ENCODE measurements around the gene UNC13D.

DNA sequence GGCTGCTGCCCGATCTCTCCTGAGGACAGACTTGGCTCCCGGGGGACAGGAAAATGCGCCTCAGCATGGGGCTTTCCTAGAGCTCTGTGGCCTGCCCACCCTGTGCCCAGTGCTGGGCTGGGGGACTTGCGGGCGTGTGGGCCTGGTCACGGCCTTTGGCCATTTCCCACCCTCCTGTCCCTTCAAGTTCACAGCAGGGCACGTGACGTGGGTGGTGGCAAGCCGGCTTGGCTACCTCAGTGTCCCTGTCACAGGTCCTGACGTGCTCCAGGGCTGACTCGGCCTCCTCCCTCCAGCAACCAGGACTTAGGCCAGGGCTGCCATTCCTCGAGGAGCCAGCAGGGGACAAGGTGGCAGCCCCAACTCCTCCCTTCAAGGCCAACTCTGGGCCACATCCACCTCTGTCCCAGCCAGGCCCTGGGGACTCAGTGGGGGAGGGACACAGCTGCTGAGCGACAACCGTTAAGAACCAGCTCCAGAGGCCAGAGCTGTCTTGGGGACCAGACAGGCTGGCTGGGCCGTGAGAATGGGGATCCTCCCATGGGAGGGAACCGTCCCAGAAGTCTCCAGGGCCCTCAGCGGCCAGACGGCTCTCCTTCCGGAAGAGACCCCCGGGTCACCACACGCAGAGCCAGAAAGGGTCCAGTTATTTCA, 981 bp upstream of the UNC13D start:
- no peak for TF ChIP-seq EZH2 (IDR thresholded peaks at IDR 0.05)
- 0 out of 2 replicates have a peak, but pooled peaks have one; percentile 17 for TF ChIP-seq POLR2AphosphoS5 (IDR thresholded peaks at IDR 0.05; ENCODE audit: borderline replicate concordance, low read depth, low read length)
- no peak for TF ChIP-seq FOXP2 (optimal IDR thresholded peaks at IDR 0.05; ENCODE audit: control extremely low read depth, extremely low read length, insufficient read depth)

Data from SK-N-MC (cell line).